K562 (cell line): ENCODE results near the gene COL20A1. TPM values are rescaled to one million over a fixed set of nuclear protein-coding genes. Genes with fewer than 3 reads are reported as not detected.

Experiments
- ATF3 ChIP-seq, 2 experiments: fragments of 450-650 bp in 1 of 2; sonication (generic) in 1 of 2; formaldehyde crosslinking in 1 of 2; IDR thresholded peaks in 1 of 2; conservative IDR thresholded peaks in 1 of 2; 2 replicates each; pipeline versions ENCODE4 v1.6.1 to v1.8.1; 2016 to 2023; ENCODE audit warnings: mild to moderate bottlenecking in 2 of 2, moderate library complexity in 2 of 2, inconsistent platforms in 1 of 2, missing genetic modification reagents in 1 of 2
- CBX2 ChIP-seq: fragments of 200-600 bp; sonication (generic); IDR thresholded peaks from one replicate; pipeline ENCODE4 v1.6.1; 2012; ENCODE audit warnings: mild to moderate bottlenecking, low read length, inconsistent platforms; ENCODE audit not compliant: insufficient read depth, poor library complexity, severe bottlenecking
- DNMT1 ChIP-seq: fragments of 450-650 bp; IDR thresholded peaks from 2 replicates; pipeline ENCODE4 v1.6.1; 2016; ENCODE audit warnings: antibody characterized with exemption, mild to moderate bottlenecking
- E2F3 ChIP-seq: fragments of 250-450 bp; sonication (Bioruptor Pico); IDR thresholded peaks from 2 replicates; pipeline ENCODE4 v1.4.0; 2020; ENCODE audit warnings: mild to moderate bottlenecking
- HDAC1 ChIP-seq, 2 experiments: fragments of 450-650 bp; IDR thresholded peaks; 2 replicates each; pipeline ENCODE4 v1.6.1; 2016 to 2017; ENCODE audit warnings: inconsistent platforms in 1 of 2, mild to moderate bottlenecking in 1 of 2, moderate library complexity in 1 of 2
- ILF3 ChIP-seq: fragments of 450-650 bp; IDR thresholded peaks from 2 replicates; pipeline ENCODE4 v1.6.1; 2018; ENCODE audit warnings: antibody characterized with exemption, mild to moderate bottlenecking, moderate library complexity, borderline replicate concordance
- KAT7 ChIP-seq: sonication (generic); formaldehyde crosslinking; IDR thresholded peaks from 2 replicates; pipeline ENCODE4 v1.8.0; 2022; ENCODE audit warnings: missing genetic modification reagents, mild to moderate bottlenecking, borderline replicate concordance
- KLF10 ChIP-seq: fragments of 250-450 bp; sonication (Bioruptor Pico); IDR thresholded peaks from 2 replicates; pipeline ENCODE4 v1.6.1; 2021; ENCODE audit warnings: matching md5 sums
- MCM3 ChIP-seq: fragments of 450-650 bp; IDR thresholded peaks from 2 replicates; pipeline ENCODE4 v1.6.1; 2016
- MITF ChIP-seq: IDR thresholded peaks from 2 replicates; pipeline ENCODE4 v1.6.1; 2014; ENCODE audit warnings: antibody characterized with exemption
- MXI1 ChIP-seq: IDR thresholded peaks from 2 replicates; pipeline ENCODE4 v1.6.1; 2011; ENCODE audit warnings: low read depth, mild to moderate bottlenecking, improper control_type of control experiment, low read length
- PRPF4 ChIP-seq: fragments of 200-400 bp; formaldehyde crosslinking; IDR thresholded peaks from one replicate; pipeline ENCODE4 v1.6.1; 2017; ENCODE audit warnings: low read length, low read depth, mild to moderate bottlenecking; ENCODE audit not compliant: insufficient read depth, poor library complexity, severe bottlenecking
- RBM15 ChIP-seq: fragments of 200-400 bp; formaldehyde crosslinking; IDR thresholded peaks from 2 replicates; pipeline ENCODE4 v1.6.1; 2018; ENCODE audit warnings: mild to moderate bottlenecking, low read length, moderate library complexity; ENCODE audit not compliant: insufficient read depth
- RBM22 ChIP-seq: fragments of 200-400 bp; formaldehyde crosslinking; IDR thresholded peaks from 2 replicates; pipeline ENCODE4 v1.6.1; 2018; ENCODE audit warnings: low read length, low read depth; ENCODE audit not compliant: poor library complexity, severe bottlenecking
- SIN3B ChIP-seq: fragments of 450-650 bp; IDR thresholded peaks from 2 replicates; pipeline ENCODE4 v1.6.1; 2017; ENCODE audit warnings: low read depth, mild to moderate bottlenecking, moderate library complexity
- SMAD4 ChIP-seq: fragments of 250-450 bp; sonication (Bioruptor Pico); conservative IDR thresholded peaks from 2 replicates; pipeline ENCODE4 v1.8.0; 2021; ENCODE audit warnings: inconsistent platforms, mild to moderate bottlenecking, moderate library complexity
- TARDBP ChIP-seq: fragments of 450-650 bp; IDR thresholded peaks from 2 replicates; pipeline ENCODE4 v1.6.1; 2016
- TCF15 ChIP-seq: fragments of 250-450 bp; sonication (Bioruptor Pico); IDR thresholded peaks from 2 replicates; pipeline ENCODE4 v1.8.0; 2022; ENCODE audit warnings: moderate library complexity, mild to moderate bottlenecking, inconsistent platforms
- TGIF2 ChIP-seq: sonication (generic); formaldehyde crosslinking; IDR thresholded peaks from 2 replicates; pipeline ENCODE4 v1.8.1; 2022; ENCODE audit warnings: mild to moderate bottlenecking, missing genetic modification reagents, moderate library complexity
- THRB ChIP-seq: fragments of 450-650 bp; formaldehyde crosslinking; conservative IDR thresholded peaks from 2 replicates; pipeline ENCODE4 v1.4.0; 2022; ENCODE audit warnings: mild to moderate bottlenecking, missing genetic modification characterization
- U2AF2 ChIP-seq: fragments of 200-400 bp; formaldehyde crosslinking; optimal IDR thresholded peaks from 2 replicates; pipeline ENCODE3; 2017; ENCODE audit warnings: low read depth, mild to moderate bottlenecking, low read length
- ZNF165 ChIP-seq: fragments of 250-450 bp; sonication (Bioruptor Pico); IDR thresholded peaks from 2 replicates; pipeline ENCODE4 v1.4.0; 2020; ENCODE audit warnings: borderline replicate concordance
- ZNF253 ChIP-seq: fragments of 250-450 bp; sonication (Bioruptor Pico); conservative IDR thresholded peaks from 2 replicates; pipeline ENCODE4 v1.6.1; 2021; ENCODE audit warnings: mild to moderate bottlenecking
- ZNF316 ChIP-seq: fragments of 450-650 bp; IDR thresholded peaks from 2 replicates; pipeline ENCODE4 v1.6.1; 2016
- ZNF436 ChIP-seq: fragments of 250-450, 450-650 bp; sonication (Bioruptor Pico); formaldehyde crosslinking; IDR thresholded peaks from 2 replicates; pipeline ENCODE4 v1.7.0; 2020; ENCODE audit warnings: mild to moderate bottlenecking
- ZNF766 ChIP-seq: fragments of 200-800 bp; sonication (Bioruptor generic); conservative IDR thresholded peaks from 2 replicates; pipeline ENCODE4 v1.6.1; 2016; ENCODE audit warnings: missing genetic modification characterization, missing compliant biosample characterization
- ZNF785 ChIP-seq: fragments of 250-450 bp; sonication (Bioruptor Pico); IDR thresholded peaks from 2 replicates; pipeline ENCODE4 v1.4.0; 2020; ENCODE audit warnings: mild to moderate bottlenecking
- polyA plus RNA-seq, 8 experiments: library from polyadenylated mRNA; depleted of rRNA in 4 of 8; stranded (reverse) in 5 of 8; unstranded in 3 of 8; fragments of >200 nt; fragmentation: Nextera tagmentation in 2 of 8; fragmentation: Illumina TruSeq in 1 of 8; extraction: Ambion mirVana in 2 of 8; extraction: Trizol in 1 of 8; gene quantifications; 2 replicates each; pipeline versions ENCODE4 v1.2.1 to v1.2.3, GENCODE V29; 2011 to 2014; ENCODE audit warnings: inconsistent platforms in 1 of 8, missing spikeins in 1 of 8
- total RNA-seq, 7 experiments: library from RNA; depleted of rRNA in 6 of 7; stranded (reverse); fragments of >200 nt in 6 of 7; fragmentation: Illumina TruSeq in 2 of 7; extraction: Trizol in 2 of 7; gene quantifications; 2 replicates each; pipeline versions ENCODE4 v1.2.1 to v1.2.3, GENCODE V29; 2011 to 2021; ENCODE audit warnings: low replicate concordance in 1 of 7

COL20A1 gene
- total and polyA plus RNA-seq, 9 of the 15 experiments (the other 6 are each of a cell fraction or from before 2014, with no cell fraction given), result not detected

- TF ChIP-seq ZNF436 (CRISPR knock-in tag) (no peak), ZNF316 (no peak), CBX2 (no peak), TGIF2 (CRISPR knock-in tag) (no peak), MCM3 (no peak), TARDBP (no peak), KAT7 (CRISPR knock-in tag) (no peak), HDAC1 (IDR thresholded peaks at IDR 0.05) (no peak), MXI1 (no peak), ZNF785 (no peak), ZNF253 (no peak), RBM22 (no peak), DNMT1 (no peak), MITF (no peak), ILF3 (no peak), SIN3B (no peak), KLF10 (CRISPR knock-in tag) (no peak), U2AF2 (no peak), TCF15 (CRISPR knock-in tag) (peak; percentile 89), ZNF766 (CRISPR knock-in tag) (peak; percentile 93), SMAD4 (CRISPR knock-in tag) (peak; percentile 93), PRPF4 (no peak), ATF3 (IDR thresholded peaks at IDR 0.05) (no peak), ATF3 (CRISPR knock-in tag; conservative IDR thresholded peaks at IDR 0.05) (no peak), ZNF165 (CRISPR knock-in tag) (peak; percentile 84; the same call in 1 of the 2 replicates), E2F3 (CRISPR knock-in tag) (peak; percentile 92), THRB (CRISPR knock-in tag) (no peak), RBM15 (no peak)
Observed at GRCh38 chr20:63264000-63264399, 29.0 kb upstream of the COL20A1 start (continued).
